GM23248 (cell line): Measurements from ENCODE around the gene TOR1B.

ENCODE experiments used
- EZH2 ChIP-seq: fragments of 200-600 bp; sonication (generic); IDR thresholded peaks from 2 replicates; pipeline ENCODE4 v1.6.1; 2018; ENCODE audit warnings: antibody characterized with exemption, mild to moderate bottlenecking; ENCODE audit not compliant: insufficient read depth, poor library complexity, severe bottlenecking
- EZH2phosphoT487 ChIP-seq: fragments of 200-600 bp; sonication (generic); IDR thresholded peaks from 2 replicates; pipeline ENCODE4 v1.6.1; 2018; ENCODE audit warnings: antibody characterized with exemption, moderate library complexity, mild to moderate bottlenecking, low read depth; ENCODE audit not compliant: insufficient read depth

GRCh38 chr9:129756191-129756590 is 46.8 kb upstream of the TOR1B start:
- no peak for TF ChIP-seq EZH2
- no peak for TF ChIP-seq EZH2phosphoT487
